Left lung (tissue), 10 donors: Measurements from ENCODE around the gene ATRN. TPM values are rescaled to one million over a fixed set of nuclear protein-coding genes. Genes with fewer than 3 reads are reported as not detected.

Experiments used
- ATAC-seq: fragments of 200-7000 bp; cut with Tn5 transposase; one replicate; pipeline ENCODE4 v1.9.1; 2020; ENCODE audit warnings: moderate library complexity
- DNase-seq, 4 donors: peaks; one replicate each; pipeline ENCODE4 v3.0.0-alpha.2; 2013 to 2020
- H3K27ac ChIP-seq, 2 donors: fragments of 200-600 bp; sonication (generic) in 1 of 2; one replicate each; pipeline versions ENCODE4 v1.5.0 to v1.8.0; 2020 to 2021
- H3K27me3 ChIP-seq, 2 donors: fragments of 200-600 bp; sonication (generic) in 1 of 2; one replicate each; pipeline versions ENCODE4 v1.5.0 to v1.8.0; 2020 to 2021
- H3K36me3 ChIP-seq, 2 donors: fragments of 200-600 bp; sonication (generic) in 1 of 2; one replicate each; pipeline versions ENCODE4 v1.5.0 to v1.8.0; 2020 to 2021
- H3K4me1 ChIP-seq, 2 donors: fragments of 200-600 bp; one replicate each; pipeline ENCODE4 v1.8.0; 2021
- H3K4me3 ChIP-seq, 2 donors: fragments of 200-600 bp; sonication (generic) in 1 of 2; one replicate each; pipeline versions ENCODE4 v1.5.0 to v1.8.0; 2020 to 2021; ENCODE audit warnings: mild to moderate bottlenecking in 1 of 2
- H3K9me3 ChIP-seq, 2 donors: fragments of 200-600 bp; sonication (generic) in 1 of 2; one replicate each; pipeline versions ENCODE4 v1.5.0 to v1.8.0; 2020 to 2021
- intact Hi-C, 2 donors: fragments of 100-400 bp; cut with DNase I; formaldehyde crosslinking; loops; one replicate each; pipeline versions ENCODE4 v1.11.2 to v1.14.2; 2022
- polyA plus RNA-seq, 6 donors: library from polyadenylated mRNA; unstranded; fragments of 120-200 nt; gene quantifications; one replicate each; pipeline ENCODE4 v1.2.1, GENCODE V29; 2013; ENCODE audit not compliant: insufficient read length in 6 of 6
- total RNA-seq, 2 donors: library from RNA; stranded (reverse); fragmentation: NEBNext Ultra II Directional; extraction: Animal tissue kit (Norgen Biotek cat#: 25700); gene quantifications; one replicate each; pipeline ENCODE4 v1.2.1, GENCODE V29; 2021
- TF ChIP-seq, protein P1 (sequence below), 2 donors: fragments of 200-600 bp; sonication (generic) in 1 of 2; IDR thresholded peaks; one replicate each; pipeline versions ENCODE4 v1.5.0 to v1.8.0; 2021; ENCODE audit warnings: antibody characterized with exemption in 2 of 2
- donor health status: DM: no; HTN: yes; CAD: no.
- donor health status: DM: no; HTN: no; CAD: no.

ATRN gene
- total and polyA plus RNA-seq, 8 donors = 28.8 to 39.5 (median 35.6) TPM

GRCh38 chr20:3630429-3630828 lies 159.6 kb downstream of the ATRN start:
- no peak overlapping the region for H3K27ac ChIP-seq
- DNase-seq = no peak
- intact Hi-C loops = no loop called here
- no peaks in the 10 kb centered on the region for H3K27me3 ChIP-seq
- no peaks in the 10 kb centered on the region for H3K4me1 ChIP-seq
- no peak for ATAC-seq
- H3K9me3 ChIP-seq = no peaks in the 10 kb centered on the region
- TF ChIP-seq, protein P1, sequence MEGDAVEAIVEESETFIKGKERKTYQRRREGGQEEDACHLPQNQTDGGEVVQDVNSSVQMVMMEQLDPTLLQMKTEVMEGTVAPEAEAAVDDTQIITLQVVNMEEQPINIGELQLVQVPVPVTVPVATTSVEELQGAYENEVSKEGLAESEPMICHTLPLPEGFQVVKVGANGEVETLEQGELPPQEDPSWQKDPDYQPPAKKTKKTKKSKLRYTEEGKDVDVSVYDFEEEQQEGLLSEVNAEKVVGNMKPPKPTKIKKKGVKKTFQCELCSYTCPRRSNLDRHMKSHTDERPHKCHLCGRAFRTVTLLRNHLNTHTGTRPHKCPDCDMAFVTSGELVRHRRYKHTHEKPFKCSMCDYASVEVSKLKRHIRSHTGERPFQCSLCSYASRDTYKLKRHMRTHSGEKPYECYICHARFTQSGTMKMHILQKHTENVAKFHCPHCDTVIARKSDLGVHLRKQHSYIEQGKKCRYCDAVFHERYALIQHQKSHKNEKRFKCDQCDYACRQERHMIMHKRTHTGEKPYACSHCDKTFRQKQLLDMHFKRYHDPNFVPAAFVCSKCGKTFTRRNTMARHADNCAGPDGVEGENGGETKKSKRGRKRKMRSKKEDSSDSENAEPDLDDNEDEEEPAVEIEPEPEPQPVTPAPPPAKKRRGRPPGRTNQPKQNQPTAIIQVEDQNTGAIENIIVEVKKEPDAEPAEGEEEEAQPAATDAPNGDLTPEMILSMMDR (IDR thresholded peaks at IDR 0.05) = no peak
- no peak overlapping the region for H3K4me3 ChIP-seq
- H3K36me3 ChIP-seq = peaks cover 0 to 29% of the 10 kb centered on the region in 2 donors

GRCh38 chr20:3631534-3631933 lies 160.7 kb downstream of the ATRN start:
- Histone ChIP-seq H3K27me3 (no peaks in the 10 kb centered on the region), H3K9me3 (no peaks in the 10 kb centered on the region), H3K4me3 (no peak overlapping the region), H3K27ac (no peak overlapping the region), H3K4me1 (no peaks in the 10 kb centered on the region), H3K36me3 (peaks cover 0 to 29% of the 10 kb centered on the region in 2 donors)
- intact Hi-C loops = no loop called here
- TF ChIP-seq, protein P1 (IDR thresholded peaks at IDR 0.05) = no peak
- DNase-seq (peak in 1 of 4 donors; percentile 27), ATAC-seq (no peak)

- H3K36me3 ChIP-seq = peaks cover 0 to 25% of the 10 kb centered on the region in 2 donors
- TF ChIP-seq, protein P1 (IDR thresholded peaks at IDR 0.05) = no peak
- no peaks in the 10 kb centered on the region for H3K9me3 ChIP-seq
- no peak overlapping the region for H3K4me3 ChIP-seq
- ATAC-seq = no peak
- H3K27me3 ChIP-seq = no peaks in the 10 kb centered on the region
- intact Hi-C loops = no loop called here
- no peak for DNase-seq
- H3K4me1 ChIP-seq = no peaks in the 10 kb centered on the region
- H3K27ac ChIP-seq = no peak overlapping the region
Measured at GRCh38 chr20:3632311-3633004, 161.6 kb downstream of the ATRN start.

GRCh38 chr20:3633913-3634478 lies 163.2 kb downstream of the ATRN start:
- DNase-seq = no peak
- TF ChIP-seq, protein P1 (IDR thresholded peaks at IDR 0.05) = no peak
- intact Hi-C loops = no loop called here
- Histone ChIP-seq H3K27ac (no peak overlapping the region), H3K4me3 (no peak overlapping the region), H3K36me3 (peaks cover 0 to 23% of the 10 kb centered on the region in 2 donors), H3K4me1 (no peaks in the 10 kb centered on the region), H3K9me3 (no peaks in the 10 kb centered on the region), H3K27me3 (no peaks in the 10 kb centered on the region)
- no peak for ATAC-seq

DNA sequence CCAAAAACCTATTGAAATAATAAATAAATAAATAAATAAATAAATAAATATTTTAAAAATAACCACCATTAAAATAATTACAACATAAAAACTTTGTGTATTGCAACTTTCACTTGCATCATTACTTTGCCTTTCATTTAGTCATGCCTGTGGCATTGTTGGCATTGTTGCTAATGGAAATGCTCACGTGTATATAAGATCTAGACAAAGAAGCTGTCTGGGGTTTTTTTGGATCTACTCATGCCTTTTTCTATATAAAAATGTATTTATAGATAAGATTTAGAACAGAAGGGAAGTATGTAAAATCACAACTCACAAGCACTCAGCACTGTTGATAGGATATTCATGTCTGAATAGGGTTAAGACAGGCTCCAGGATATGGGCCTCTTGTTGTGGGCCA lies 164.5 kb downstream of the ATRN start:
- peaks cover 0 to 15% of the 10 kb centered on the region in 2 donors for H3K36me3 ChIP-seq
- no peak overlapping the region for H3K27ac ChIP-seq
- intact Hi-C loops = no loop called here
- ATAC-seq (no peak), DNase-seq (no peak)
- H3K27me3 ChIP-seq = no peaks in the 10 kb centered on the region
- no peaks in the 10 kb centered on the region for H3K4me1 ChIP-seq
- TF ChIP-seq, protein P1 (IDR thresholded peaks at IDR 0.05) = no peak
- H3K4me3 ChIP-seq = no peak overlapping the region
- no peaks in the 10 kb centered on the region for H3K9me3 ChIP-seq
